K562 (cell line): ENCODE data around the gene EGFL7. TPM values are rescaled to one million over a fixed set of nuclear protein-coding genes. Genes with fewer than 3 reads are reported as not detected.

Source experiments
- ATF4 ChIP-seq: fragments of 450-650 bp; formaldehyde crosslinking; IDR thresholded peaks from 2 replicates; pipeline ENCODE4 v1.4.0; 2022; ENCODE audit warnings: mild to moderate bottlenecking, moderate library complexity
- BDP1 ChIP-seq: IDR thresholded peaks from 3 replicates; pipeline ENCODE4 v1.6.1; 2011; ENCODE audit not compliant: insufficient read length, insufficient read depth
- MTA2 ChIP-seq: fragments of 450-650 bp; IDR thresholded peaks from 2 replicates; pipeline ENCODE4 v1.6.1; 2016; ENCODE audit warnings: low read depth
- SMARCA5 ChIP-seq: fragments of 450-650 bp; IDR thresholded peaks from 2 replicates; pipeline ENCODE4 v1.6.1; 2016
- SMC3 ChIP-seq: conservative IDR thresholded peaks from 2 replicates; pipeline ENCODE4 v1.6.1; 2011; ENCODE audit warnings: low read depth, low read length, improper control_type of control experiment; ENCODE audit not compliant: insufficient read depth
- TCF15 ChIP-seq: fragments of 250-450 bp; sonication (Bioruptor Pico); IDR thresholded peaks from 2 replicates; pipeline ENCODE4 v1.8.0; 2022; ENCODE audit warnings: moderate library complexity, mild to moderate bottlenecking, inconsistent platforms
- ZNF212 ChIP-seq: fragments of 450-650 bp; formaldehyde crosslinking; IDR thresholded peaks from 2 replicates; pipeline ENCODE4 v1.4.0; 2020; ENCODE audit warnings: mild to moderate bottlenecking
- ZNF3 ChIP-seq: fragments of 250-450 bp; sonication (Bioruptor Pico); IDR thresholded peaks from 2 replicates; pipeline ENCODE4 v1.5.0; 2021; ENCODE audit warnings: mild to moderate bottlenecking, moderate library complexity
- ZNF407 ChIP-seq: fragments of 450-650 bp; IDR thresholded peaks from 2 replicates; pipeline ENCODE4 v1.6.1; 2016; ENCODE audit warnings: low read depth
- ZNF696 ChIP-seq: fragments of 250-450 bp; sonication (Bioruptor Pico); conservative IDR thresholded peaks from 2 replicates; pipeline ENCODE4 v1.4.0; 2020; ENCODE audit warnings: mild to moderate bottlenecking, moderate library complexity
- polyA plus RNA-seq, 8 experiments: library from polyadenylated mRNA; depleted of rRNA in 4 of 8; stranded (reverse) in 5 of 8; unstranded in 3 of 8; fragments of >200 nt; fragmentation: Nextera tagmentation in 2 of 8; fragmentation: Illumina TruSeq in 1 of 8; extraction: Ambion mirVana in 2 of 8; extraction: Trizol in 1 of 8; gene quantifications; 2 replicates each; pipeline versions ENCODE4 v1.2.1 to v1.2.3, GENCODE V29; 2011 to 2014; ENCODE audit warnings: inconsistent platforms in 1 of 8, missing spikeins in 1 of 8
- total RNA-seq, 7 experiments: library from RNA; depleted of rRNA in 6 of 7; stranded (reverse); fragments of >200 nt in 6 of 7; fragmentation: Illumina TruSeq in 2 of 7; extraction: Trizol in 2 of 7; gene quantifications; 2 replicates each; pipeline versions ENCODE4 v1.2.1 to v1.2.3, GENCODE V29; 2011 to 2021; ENCODE audit warnings: low replicate concordance in 1 of 7

Gene EGFL7
- total and polyA plus RNA-seq, 9 of the 15 experiments (the other 6 are each of a cell fraction or from before 2014, with no cell fraction given) = 1.5 to 286 (median 55.5) TPM

GRCh38 chr9:136662656-136663581 is at the start of gene EGFL7 (continued):
- TF ChIP-seq ZNF407 (no peak), MTA2 (peak; percentile 82), BDP1 (no peak), TCF15 (CRISPR knock-in tag) (no peak), ZNF212 (CRISPR knock-in tag) (no peak), ZNF3 (no peak), SMARCA5 (no peak), ZNF696 (CRISPR knock-in tag) (no peak), SMC3 (no peak), ATF4 (CRISPR knock-in tag) (no peak)
